Astrocyte (in vitro differentiated cells and primary cell): ENCODE measurements around the gene ST3GAL6. TPM values are rescaled to one million over a fixed set of nuclear protein-coding genes. Genes with fewer than 3 reads are reported as not detected.

Experiments
- DNase-seq: peaks from one replicate; pipeline ENCODE4 v3.0.0-alpha.2; 2010; ENCODE audit warnings: low read depth
- FAIRE-seq: peaks from 2 replicates; lab custom pipeline; 2011; peaks lifted over from hg19 to GRCh38; lab: Jason Lieb, UNC
- H2AFZ ChIP-seq: 2 replicates; pipeline ENCODE4 v1.6.0; 2012; ENCODE audit warnings: low read depth, low read length, inconsistent platforms
- H3K27ac ChIP-seq: 2 replicates; pipeline ENCODE4 v1.5.1; 2011; ENCODE audit warnings: low read depth, low read length, inconsistent platforms
- H3K27me3 ChIP-seq: 2 replicates; pipeline ENCODE4 v1.6.0; 2011; ENCODE audit warnings: low read length, inconsistent platforms; ENCODE audit not compliant: insufficient read depth
- H3K36me3 ChIP-seq: 2 replicates; pipeline ENCODE4 v1.5.1; 2011; ENCODE audit warnings: low read length, inconsistent platforms; ENCODE audit not compliant: insufficient read depth
- H3K4me1 ChIP-seq: 2 replicates; pipeline ENCODE4 v1.5.1; 2011; ENCODE audit warnings: low read length, inconsistent platforms; ENCODE audit not compliant: insufficient read depth
- H3K4me2 ChIP-seq: 2 replicates; pipeline ENCODE4 v1.6.0; 2012; ENCODE audit warnings: low read length, inconsistent platforms
- H3K4me3 ChIP-seq: 2 replicates; pipeline ENCODE4 v1.5.1; 2011; ENCODE audit warnings: low read depth, mild to moderate bottlenecking, low read length, inconsistent platforms; ENCODE audit not compliant: insufficient read depth
- H3K79me2 ChIP-seq: 2 replicates; pipeline ENCODE4 v1.6.0; 2012; ENCODE audit warnings: mild to moderate bottlenecking, low read length, inconsistent platforms; ENCODE audit not compliant: insufficient read depth
- H3K9ac ChIP-seq: 2 replicates; pipeline ENCODE4 v1.6.0; 2012; ENCODE audit warnings: mild to moderate bottlenecking, low read length, inconsistent platforms
- H3K9me3 ChIP-seq: 2 replicates; pipeline ENCODE4 v1.5.1; 2012; ENCODE audit warnings: low read depth, mild to moderate bottlenecking, low read length, inconsistent platforms; ENCODE audit not compliant: insufficient read depth
- H4K20me1 ChIP-seq: 2 replicates; pipeline ENCODE4 v1.6.0; 2012; ENCODE audit warnings: low read length, inconsistent platforms; ENCODE audit not compliant: insufficient read depth
- H3K27ac Mint-ChIP-seq: one replicate; pipeline ENCODE4 v1.8.0; 2021; ENCODE audit warnings: mild to moderate bottlenecking, mixed read lengths; ENCODE audit not compliant: unreplicated experiment
- H3K27me3 Mint-ChIP-seq: one replicate; pipeline ENCODE4 v1.8.0; 2021; ENCODE audit warnings: low read depth, mixed read lengths; ENCODE audit not compliant: unreplicated experiment
- H3K36me3 Mint-ChIP-seq: one replicate; pipeline ENCODE4 v1.8.0; 2021; ENCODE audit warnings: low read depth, mixed read lengths; ENCODE audit not compliant: unreplicated experiment
- H3K4me1 Mint-ChIP-seq: one replicate; pipeline ENCODE4 v1.8.0; 2021; ENCODE audit warnings: low read depth, mixed read lengths; ENCODE audit not compliant: unreplicated experiment
- H3K4me3 Mint-ChIP-seq: one replicate; pipeline ENCODE4 v1.8.0; 2021; ENCODE audit warnings: mild to moderate bottlenecking, moderate library complexity, mixed read lengths; ENCODE audit not compliant: unreplicated experiment
- H3K9me3 Mint-ChIP-seq: one replicate; pipeline ENCODE4 v1.8.0; 2021; ENCODE audit warnings: mild to moderate bottlenecking, mixed read lengths; ENCODE audit not compliant: unreplicated experiment
- CTCF ChIP-seq: IDR thresholded peaks from 2 replicates; pipeline ENCODE4 v1.5.1; 2011; ENCODE audit warnings: low read depth, mild to moderate bottlenecking, inconsistent platforms, low read length, moderate library complexity; ENCODE audit not compliant: insufficient read depth
- EZH2 ChIP-seq: IDR thresholded peaks from 2 replicates; pipeline ENCODE4 v1.6.1; 2012; ENCODE audit warnings: mild to moderate bottlenecking, low read length, inconsistent platforms; ENCODE audit not compliant: insufficient read depth
- total RNA-seq: library from RNA; stranded (reverse); gene quantifications from 2 replicates; pipeline ENCODE4 v1.2.1, GENCODE V29; 2021

Gene ST3GAL6
- total RNA-seq, 1 donor from 2014 or later, result 4.8 TPM

- Histone ChIP-seq H3K4me2 (peak overlapping the region; percentile 29), H3K36me3 (peaks cover 70% of the 10 kb centered on the region), H4K20me1 (peaks cover 56% of the 10 kb centered on the region), H3K9me3 (no peaks in the 10 kb centered on the region), H3K27me3 (no peaks in the 10 kb centered on the region), H3K4me1 (peaks cover 25% of the 10 kb centered on the region), H2AFZ (no peak overlapping the region), H3K79me2 (peaks cover 14% of the 10 kb centered on the region), H3K9ac (peak overlapping the region; percentile 56), H3K4me3 (no peak overlapping the region), H3K27ac (peak overlapping the region; percentile 69)
- peak; percentile 61 for DNase-seq
- Mint-ChIP-seq H3K27me3 (no peaks in the 10 kb centered on the region), H3K9me3 (no peaks in the 10 kb centered on the region), H3K4me3 (no peak overlapping the region), H3K27ac (peak overlapping the region; percentile 67), H3K36me3 (peaks cover 25% of the 10 kb centered on the region), H3K4me1 (peaks cover 25% of the 10 kb centered on the region)
- TF ChIP-seq EZH2 (no peak), CTCF (no peak)
- no peak for FAIRE-seq
These were observed 43.4 kb downstream of the ST3GAL6 start for GRCh38 chr3:98806521-98806920.

GRCh38 chr3:98807011-98807410 lies 43.9 kb downstream of the ST3GAL6 start:
- no peaks in the 10 kb centered on the region for H3K27me3 ChIP-seq
- H2AFZ ChIP-seq, result no peak overlapping the region
- Mint-ChIP-seq H3K36me3 (peaks cover 25% of the 10 kb centered on the region), H3K27ac (peak overlapping the region; percentile 67), H3K4me3 (no peak overlapping the region), H3K4me1 (peaks cover 25% of the 10 kb centered on the region), H3K27me3 (no peaks in the 10 kb centered on the region), H3K9me3 (no peaks in the 10 kb centered on the region)
- H3K4me1 ChIP-seq, result peaks cover 25% of the 10 kb centered on the region
- no peak overlapping the region for H3K4me3 ChIP-seq
- H4K20me1 ChIP-seq, result peaks cover 54% of the 10 kb centered on the region
- no peaks in the 10 kb centered on the region for H3K9me3 ChIP-seq
- TF ChIP-seq EZH2 (no peak), CTCF (no peak)
- H3K4me2 ChIP-seq, result peak overlapping the region; percentile 29
- H3K36me3 ChIP-seq, result peaks cover 70% of the 10 kb centered on the region
- H3K79me2 ChIP-seq, result peaks cover 14% of the 10 kb centered on the region
- peak overlapping the region; percentile 56 for H3K9ac ChIP-seq
- DNase-seq, result peak; percentile 75
- peak overlapping the region; percentile 69 for H3K27ac ChIP-seq
- no peak for FAIRE-seq

DNA sequence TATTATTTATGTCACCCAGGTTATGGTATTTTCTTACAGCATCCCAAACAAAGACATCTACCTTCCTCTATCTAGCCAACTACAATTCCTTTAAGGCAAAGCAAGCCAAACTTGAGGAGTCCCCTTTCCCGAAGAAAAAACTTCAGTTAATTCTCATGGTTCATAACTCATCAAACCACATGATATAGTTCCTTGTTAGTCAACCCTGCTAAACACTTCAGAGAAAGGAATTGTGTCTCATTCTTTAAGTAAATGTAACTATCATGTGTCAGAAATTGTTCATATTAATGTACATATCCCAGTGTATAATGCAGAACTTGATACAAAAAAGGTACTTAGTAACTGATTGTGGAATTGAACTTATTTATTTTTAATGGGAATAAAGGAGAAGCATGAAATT lies 44.4 kb downstream of the ST3GAL6 start:
- Histone ChIP-seq H3K27ac (peak overlapping the region; percentile 69), H3K36me3 (peaks cover 75% of the 10 kb centered on the region), H3K4me2 (peak overlapping the region; percentile 29), H3K79me2 (peaks cover 14% of the 10 kb centered on the region), H3K4me1 (peaks cover 25% of the 10 kb centered on the region), H4K20me1 (peaks cover 58% of the 10 kb centered on the region), H2AFZ (no peak overlapping the region), H3K27me3 (no peaks in the 10 kb centered on the region), H3K9me3 (no peaks in the 10 kb centered on the region), H3K9ac (peak overlapping the region; percentile 56), H3K4me3 (no peak overlapping the region)
- Mint-ChIP-seq H3K4me3 (no peak overlapping the region), H3K27ac (no peak overlapping the region), H3K4me1 (peaks cover 25% of the 10 kb centered on the region), H3K9me3 (no peaks in the 10 kb centered on the region), H3K36me3 (peaks cover 25% of the 10 kb centered on the region), H3K27me3 (no peaks in the 10 kb centered on the region)
- DNase-seq (no peak), FAIRE-seq (no peak)
- no peak for TF ChIP-seq CTCF
- TF ChIP-seq EZH2, result no peak
